Endothelial cell (in vitro differentiated cells): Measurements from ENCODE around the gene DHRSX. TPM values are rescaled to one million over a fixed set of nuclear protein-coding genes. Genes with fewer than 3 reads are reported as not detected.

Source experiments
- DNase-seq: peaks from one replicate; pipeline ENCODE4 v3.0.0; 2021; ENCODE audit warnings: low spot score
- H3K27ac Mint-ChIP-seq: one replicate; pipeline ENCODE4 v1.8.0; 2021; ENCODE audit warnings: mixed read lengths, inconsistent platforms; ENCODE audit not compliant: unreplicated experiment
- H3K27me3 Mint-ChIP-seq: one replicate; pipeline ENCODE4 v1.8.0; 2021; ENCODE audit warnings: mild to moderate bottlenecking, moderate library complexity, mixed read lengths, inconsistent platforms; ENCODE audit not compliant: unreplicated experiment
- H3K36me3 Mint-ChIP-seq: one replicate; pipeline ENCODE4 v1.8.0; 2021; ENCODE audit warnings: mild to moderate bottlenecking, low read depth, mixed read lengths, inconsistent platforms; ENCODE audit not compliant: unreplicated experiment
- H3K4me1 Mint-ChIP-seq: one replicate; pipeline ENCODE4 v1.8.0; 2021; ENCODE audit warnings: mild to moderate bottlenecking, mixed read lengths, inconsistent platforms; ENCODE audit not compliant: unreplicated experiment
- H3K4me3 Mint-ChIP-seq: one replicate; pipeline ENCODE4 v1.8.0; 2021; ENCODE audit warnings: mild to moderate bottlenecking, mixed read lengths, inconsistent platforms; ENCODE audit not compliant: unreplicated experiment
- H3K9me3 Mint-ChIP-seq: one replicate; pipeline ENCODE4 v1.8.0; 2021; ENCODE audit warnings: mixed read lengths, inconsistent platforms; ENCODE audit not compliant: unreplicated experiment
- CTCF ChIP-seq: fragments of 200-600 bp; sonication (generic); IDR thresholded peaks from one replicate; pipeline ENCODE4 v1.5.0; 2021; ENCODE audit warnings: antibody characterized with exemption; ENCODE audit not compliant: unreplicated experiment
- total RNA-seq: library from RNA; stranded (reverse); fragmentation: NEBNext Ultra II Directional; extraction: Animal tissue kit (Norgen Biotek cat#: 25700); gene quantifications from one replicate; pipeline ENCODE4 v1.2.1, GENCODE V29; 2021; ENCODE audit not compliant: unreplicated experiment

DHRSX gene
- total RNA-seq, 1 donor from 2014 or later, result 22.2 TPM

GRCh38 chrX:2345562-2345961, 155.2 kb downstream of the DHRSX start:
- Mint-ChIP-seq H3K36me3 (peaks cover 23% of the 10 kb centered on the region), H3K27me3 (peaks cover 3% of the 10 kb centered on the region), H3K4me1 (no peaks in the 10 kb centered on the region), H3K9me3 (no peaks in the 10 kb centered on the region), H3K27ac (no peak overlapping the region), H3K4me3 (no peak overlapping the region)
- no peak for TF ChIP-seq CTCF
- DNase-seq, result no peak

GRCh38 chrX:2343413-2343812, 157.4 kb downstream of the DHRSX start:
- Mint-ChIP-seq H3K36me3 (peaks cover 26% of the 10 kb centered on the region), H3K27ac (no peak overlapping the region)

GRCh38 chrX:2342874-2343273, 157.9 kb downstream of the DHRSX start:
- TF ChIP-seq CTCF, result no peak
- no peak for DNase-seq
- Mint-ChIP-seq H3K4me3 (no peak overlapping the region), H3K9me3 (peaks cover 4% of the 10 kb centered on the region), H3K27me3 (peaks cover 3% of the 10 kb centered on the region), H3K27ac (no peak overlapping the region), H3K4me1 (no peaks in the 10 kb centered on the region), H3K36me3 (peaks cover 27% of the 10 kb centered on the region)

More at GRCh38 chrX:2343413-2343812, 157.4 kb downstream of the DHRSX start:
- Mint-ChIP-seq H3K27me3 (peaks cover 3% of the 10 kb centered on the region), H3K4me3 (no peak overlapping the region), H3K9me3 (peaks cover 4% of the 10 kb centered on the region), H3K4me1 (no peaks in the 10 kb centered on the region)
- no peak for TF ChIP-seq CTCF
- DNase-seq, result no peak

GRCh38 chrX:2342281-2342688, 158.5 kb downstream of the DHRSX start:
- H3K9me3 Mint-ChIP-seq, result peaks cover 4% of the 10 kb centered on the region
- H3K27ac Mint-ChIP-seq, result no peak overlapping the region
- peaks cover 3% of the 10 kb centered on the region for H3K27me3 Mint-ChIP-seq
- H3K36me3 Mint-ChIP-seq, result peaks cover 31% of the 10 kb centered on the region
- H3K4me1 Mint-ChIP-seq, result no peaks in the 10 kb centered on the region
- TF ChIP-seq CTCF, result no peak
- DNase-seq, result no peak
- H3K4me3 Mint-ChIP-seq, result no peak overlapping the region

- H3K36me3 Mint-ChIP-seq, result peaks cover 31% of the 10 kb centered on the region
- H3K9me3 Mint-ChIP-seq, result peaks cover 4% of the 10 kb centered on the region
- no peak for TF ChIP-seq CTCF
- H3K27ac Mint-ChIP-seq, result no peak overlapping the region
- no peaks in the 10 kb centered on the region for H3K4me1 Mint-ChIP-seq
- DNase-seq, result no peak
- no peak overlapping the region for H3K4me3 Mint-ChIP-seq
- H3K27me3 Mint-ChIP-seq, result peaks cover 3% of the 10 kb centered on the region
Observed at GRCh38 chrX:2340991-2341390, 159.8 kb downstream of the DHRSX start.
